Activated T-cell treated with anti-CD3 and anti-CD28 coated beads for 1 hour (primary cell): ENCODE data around the gene BABAM2.
"Not testable (repeated sequence)": the region's sequence is repeated elsewhere in the genome, so short reads cannot be mapped to it uniquely, and the experiment has no call there.

Experiments used
- DNase-seq: peaks from one replicate; pipeline ENCODE4 v3.0.0-alpha.2; 2020; ENCODE audit warnings: low read depth

BABAM2 gene

GRCh38 chr2:28251337-28251736 lies 360.8 kb downstream of the BABAM2 start:
- no peak for DNase-seq

DNA sequence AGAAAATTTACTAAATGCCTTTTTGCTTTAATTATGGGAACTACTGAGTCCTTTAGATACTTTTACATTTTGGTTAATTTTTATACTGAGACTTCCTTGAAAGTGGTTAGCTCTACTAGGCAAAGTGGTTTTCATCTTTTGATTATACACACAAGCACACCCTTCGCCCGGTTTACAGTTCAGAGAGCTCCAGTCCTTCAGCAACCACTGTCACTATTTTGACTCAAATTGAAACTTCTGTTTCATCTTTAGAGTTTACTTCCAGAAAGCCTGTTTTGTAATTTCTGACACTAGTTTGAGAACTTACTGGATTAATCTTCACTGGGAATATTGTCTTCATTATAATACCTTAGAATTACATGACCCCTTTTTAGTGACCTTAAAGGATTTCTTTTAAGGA lies 361.8 kb downstream of the BABAM2 start:
- DNase-seq: no peak

DNA sequence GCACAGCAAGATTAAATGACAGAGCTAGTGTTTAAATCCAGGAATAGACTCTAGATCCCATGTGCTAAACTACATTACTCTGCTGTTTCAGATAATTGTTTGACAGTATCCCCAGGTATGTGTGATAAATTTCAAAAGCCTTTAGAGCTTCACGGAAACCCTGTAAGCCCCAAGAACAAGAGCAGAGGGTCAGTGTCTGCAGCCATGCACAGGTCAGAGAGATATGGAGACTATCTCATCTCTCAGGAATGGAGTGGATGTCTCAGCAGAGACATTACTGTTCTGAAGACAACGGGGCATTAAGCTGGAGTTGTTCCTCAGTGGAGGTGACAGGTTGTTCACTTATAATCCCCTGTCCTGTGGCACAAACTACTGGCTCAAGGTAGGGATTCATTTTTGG lies 363.0 kb downstream of the BABAM2 start:
- no peak for DNase-seq

GRCh38 chr2:28255231-28255630 lies 364.7 kb downstream of the BABAM2 start:
- not testable (repeated sequence) for DNase-seq

- DNase-seq: no peak
Observed at GRCh38 chr2:28257182-28257581, 366.7 kb downstream of the BABAM2 start.

DNA sequence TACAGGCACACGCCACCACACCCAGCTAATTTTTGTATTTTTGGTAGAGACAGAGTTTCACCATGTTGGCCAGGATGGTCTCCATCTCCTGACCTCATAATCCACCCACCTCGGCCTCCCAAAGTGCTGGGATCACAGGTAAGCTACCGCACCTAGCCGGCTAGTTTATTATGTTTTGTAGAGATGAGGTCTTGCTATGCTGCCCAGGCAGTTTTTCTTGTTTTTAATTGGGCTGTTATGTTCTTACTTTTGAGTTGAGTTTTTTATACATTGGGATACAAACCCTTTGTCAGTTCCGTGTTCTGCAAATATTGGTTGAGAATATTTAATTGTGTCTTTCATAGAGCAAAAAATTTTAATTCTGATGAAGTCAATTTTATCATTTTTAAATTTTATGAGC lies 368.7 kb downstream of the BABAM2 start:
- DNase-seq: not testable (repeated sequence)

DNA sequence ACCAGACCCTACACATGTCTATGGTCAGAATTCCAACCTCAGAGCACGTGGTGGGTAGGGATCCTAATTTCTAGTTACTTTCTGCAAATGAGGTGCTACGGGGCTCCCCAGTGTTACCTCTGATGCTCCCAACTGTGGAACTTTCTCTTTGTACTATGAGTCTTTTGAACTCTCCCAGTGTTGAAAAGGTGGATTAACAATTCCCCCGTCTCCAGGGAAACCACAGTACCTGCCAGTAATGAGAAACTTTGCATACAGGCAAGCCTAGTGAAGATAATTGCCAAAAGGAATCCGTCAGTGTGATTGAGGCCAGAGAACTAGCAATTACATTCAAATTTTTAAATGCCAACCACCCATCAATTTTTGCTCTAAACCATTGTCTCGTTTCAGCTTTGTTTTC lies 373.2 kb downstream of the BABAM2 start:
- no peak for DNase-seq

- no peak for DNase-seq
Observed at GRCh38 chr2:28267282-28267681, 376.8 kb downstream of the BABAM2 start.

- DNase-seq: no peak
Observed at GRCh38 chr2:28268386-28268785, 377.9 kb downstream of the BABAM2 start.

- DNase-seq: no peak
Observed at GRCh38 chr2:28269019-28269784, 378.7 kb downstream of the BABAM2 start.

DNA sequence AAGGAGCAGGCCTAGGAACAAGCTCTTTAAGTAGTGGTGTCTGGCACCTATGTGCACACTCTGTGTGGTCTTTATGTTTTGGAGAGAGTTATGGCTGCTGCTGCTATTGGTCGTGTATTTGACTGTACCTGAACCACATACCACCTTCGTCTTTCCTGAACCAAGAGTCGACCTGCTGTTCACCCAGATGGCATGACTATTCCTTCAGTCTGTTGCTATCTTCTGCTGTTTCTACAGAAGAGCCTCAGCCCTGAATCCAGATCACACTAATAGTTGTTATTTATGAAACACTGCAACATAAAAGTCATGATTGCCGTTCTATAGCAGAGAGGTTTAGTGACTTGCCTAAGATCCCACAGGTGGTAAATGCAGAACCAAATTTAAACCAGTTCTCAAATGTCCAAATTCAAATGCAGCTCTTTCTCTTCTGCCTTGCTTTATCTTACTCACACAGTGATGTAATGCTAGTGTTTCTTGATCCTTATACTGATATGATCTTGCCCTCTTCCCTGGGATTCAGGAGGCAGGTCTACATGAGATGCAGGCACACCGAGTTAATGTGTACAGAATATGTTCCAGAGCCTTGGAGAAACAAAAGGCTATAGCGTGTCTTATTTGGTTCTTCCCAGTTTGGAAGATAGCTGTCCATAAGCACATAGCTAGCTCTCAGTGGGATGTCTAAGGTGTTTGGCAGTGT lies 380.1 kb downstream of the BABAM2 start:
- DNase-seq: no peak

DNA sequence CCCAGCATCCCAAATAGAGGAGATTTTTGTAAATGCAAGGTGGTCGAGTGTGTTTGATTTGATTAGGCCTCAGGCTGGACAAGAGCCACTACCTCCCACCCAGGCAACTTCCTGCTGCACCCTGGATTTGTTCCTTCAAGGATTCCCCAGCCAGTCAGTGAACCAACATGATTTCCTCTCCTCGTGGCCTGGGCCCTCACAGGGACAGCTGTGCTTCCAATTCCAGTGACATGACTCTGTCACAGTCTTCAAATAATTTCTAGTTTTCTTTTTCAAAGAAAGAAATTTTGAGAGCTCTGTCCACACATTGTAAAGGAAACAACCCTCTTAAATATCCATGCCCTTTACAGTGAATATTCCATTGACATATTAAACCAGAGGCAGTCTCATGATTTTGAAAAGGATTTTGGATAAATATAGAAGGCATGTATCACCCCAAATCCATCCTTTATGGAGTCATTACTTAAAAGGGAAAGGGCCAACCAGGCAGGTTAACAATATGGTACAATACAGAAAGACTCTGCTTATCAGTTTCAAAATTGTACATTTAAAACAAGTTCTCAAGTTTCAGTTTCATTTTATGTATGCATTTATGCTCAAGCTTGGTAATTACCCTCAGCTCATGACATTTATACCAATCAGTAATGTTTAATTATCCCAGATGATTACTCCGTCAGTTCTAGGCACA lies 380.8 kb downstream of the BABAM2 start:
- DNase-seq: no peak

DNA sequence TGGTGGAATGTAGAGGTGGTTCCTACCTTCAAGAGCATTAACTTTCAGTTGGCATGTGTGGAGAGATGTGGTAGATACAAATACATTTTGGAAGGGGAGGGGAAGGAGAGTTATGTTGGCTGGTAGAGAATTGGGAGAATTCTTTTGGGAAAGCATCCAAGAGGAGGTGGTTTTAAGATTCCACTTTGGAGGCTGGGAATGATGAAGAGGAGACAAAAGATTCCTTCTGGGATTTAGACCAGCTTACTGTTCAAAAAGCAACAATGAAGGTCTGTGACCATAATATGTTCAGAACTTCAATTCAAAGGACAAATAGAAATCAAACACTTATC lies 381.4 kb downstream of the BABAM2 start:
- no peak for DNase-seq

GRCh38 chr2:28273751-28274150 lies 383.2 kb downstream of the BABAM2 start:
- no peak for DNase-seq

DNA sequence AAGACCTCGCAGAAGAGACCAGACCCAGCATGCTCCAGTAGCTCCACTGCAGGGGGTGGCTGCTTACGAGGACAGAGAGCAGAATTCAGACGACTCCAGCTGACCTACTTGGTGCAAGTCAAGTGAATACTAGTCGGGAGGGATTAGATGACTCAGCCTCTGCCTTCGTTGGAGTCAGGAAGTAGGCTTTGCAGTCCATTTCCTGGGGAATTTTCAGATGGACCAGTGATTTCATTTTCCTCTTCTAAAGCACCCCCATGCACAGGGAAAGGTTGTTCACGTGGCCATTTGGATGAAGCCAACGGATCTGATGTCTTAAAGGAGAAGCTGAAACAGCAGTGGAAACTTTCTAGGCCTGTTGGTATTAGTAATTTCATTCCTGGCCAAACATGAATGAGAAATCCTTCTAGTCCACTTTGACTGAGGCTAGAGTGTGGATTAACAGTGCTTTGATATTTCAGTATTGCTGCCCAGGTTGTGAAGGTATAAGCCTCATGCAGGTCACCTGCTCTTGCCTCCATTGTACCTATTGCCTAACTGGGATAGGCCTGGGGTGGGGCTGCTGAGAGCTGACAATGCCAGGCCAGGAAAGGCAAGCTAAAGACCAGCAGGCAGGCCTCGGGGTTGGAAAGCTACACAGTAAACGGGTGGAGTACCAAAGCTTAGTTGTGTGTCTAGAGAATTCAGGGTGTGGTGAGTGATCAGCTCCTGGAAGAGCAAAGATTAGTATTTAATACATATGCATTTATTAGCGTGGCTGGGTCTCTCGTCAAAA lies 384.6 kb downstream of the BABAM2 start:
- DNase-seq: no peak

DNA sequence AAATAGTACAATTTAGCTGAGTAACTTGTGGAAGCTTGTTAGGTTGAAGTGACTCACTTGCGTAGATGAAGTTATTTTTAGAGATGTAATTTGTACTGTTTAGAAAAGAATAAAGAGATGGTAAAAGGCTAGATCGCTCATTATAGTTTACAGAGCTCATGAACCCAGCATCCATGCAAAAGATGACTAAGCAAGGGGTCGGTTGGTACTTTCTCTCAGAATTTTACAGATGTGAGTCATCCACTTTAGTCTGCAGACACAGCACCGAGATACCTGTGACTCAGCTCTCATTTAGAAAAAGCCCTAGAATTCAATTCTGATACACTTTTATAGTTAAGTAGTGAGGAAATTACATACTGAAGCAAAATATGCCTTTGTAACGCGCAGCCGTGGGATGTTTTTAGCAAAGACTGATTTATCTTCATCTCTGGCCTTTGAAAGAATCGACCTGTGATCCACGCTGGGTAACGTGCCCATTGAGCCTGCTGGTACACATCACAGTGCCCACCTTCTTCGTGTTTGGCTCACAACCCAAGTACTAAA lies 385.6 kb downstream of the BABAM2 start:
- DNase-seq: no peak

- DNase-seq: no peak
Observed at GRCh38 chr2:28276807-28277206, 386.3 kb downstream of the BABAM2 start.

GRCh38 chr2:28277466-28277865 lies 386.9 kb downstream of the BABAM2 start:
- DNase-seq: no peak

DNA sequence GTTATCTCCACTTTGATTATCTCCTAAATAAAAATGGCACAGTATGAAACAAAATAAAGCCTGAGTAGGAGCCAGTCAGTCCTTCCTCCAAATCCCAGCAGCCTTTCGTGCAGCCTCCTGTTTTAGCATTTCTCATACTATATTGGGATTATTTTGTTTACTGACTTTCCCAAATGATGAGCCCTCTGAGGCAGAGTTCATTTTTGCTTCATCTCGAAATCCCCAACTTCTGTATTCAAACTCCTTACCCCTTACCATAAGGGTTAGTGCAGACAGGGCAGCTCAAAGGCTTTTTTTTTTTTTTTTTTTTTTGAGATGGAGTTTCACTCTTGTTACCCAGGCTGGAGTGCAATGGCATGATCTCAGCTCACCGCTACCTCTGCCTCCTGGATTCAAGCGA lies 388.8 kb downstream of the BABAM2 start:
- DNase-seq: no peak

DNA sequence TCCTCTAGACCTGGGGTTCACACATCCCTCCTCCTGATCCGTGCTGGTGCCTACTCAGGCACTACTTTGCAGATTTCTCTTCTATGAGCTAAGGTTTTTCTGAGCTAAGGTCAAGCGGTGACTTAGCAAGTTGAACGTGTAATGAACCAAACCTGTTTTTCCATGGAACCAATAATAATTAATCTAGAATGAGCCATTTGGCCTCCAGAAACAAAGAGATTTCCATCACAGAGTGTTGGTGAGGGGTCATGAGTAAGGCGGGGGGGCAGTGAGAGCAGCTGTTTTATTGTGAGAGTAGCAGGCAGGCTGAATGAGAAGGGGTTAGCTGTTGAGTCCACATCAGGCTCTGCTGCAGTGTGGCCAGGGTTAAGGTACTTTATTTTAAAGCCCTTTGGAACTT lies 390.1 kb downstream of the BABAM2 start:
- no peak for DNase-seq

GRCh38 chr2:28281739-28282138 lies 391.2 kb downstream of the BABAM2 start:
- no peak for DNase-seq

DNA sequence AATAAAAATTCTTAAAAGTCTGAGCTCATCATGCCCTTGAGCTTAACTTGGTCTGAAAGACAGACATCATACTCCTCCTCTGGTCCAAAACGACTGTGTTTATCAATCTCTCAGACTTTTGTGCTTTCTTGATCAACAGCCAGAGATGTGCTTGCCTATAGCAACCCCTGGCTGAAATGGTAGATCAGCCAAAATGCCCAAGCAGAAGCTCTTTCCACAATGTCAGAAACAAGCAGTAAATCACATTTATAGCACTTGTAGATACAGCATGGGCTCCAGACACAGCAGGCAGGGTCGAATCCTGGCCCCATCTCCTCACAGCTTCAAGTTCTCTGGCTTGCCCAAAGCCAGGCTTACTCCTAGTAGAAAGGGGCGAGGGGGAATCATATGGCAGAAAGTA lies 391.7 kb downstream of the BABAM2 start:
- DNase-seq: no peak
